ENCODE results near the gene GBP7.
"Not testable (repeated sequence)": the region's sequence is repeated elsewhere in the genome, so short reads cannot be mapped to it uniquely, and the experiment has no call there.

GBP7 gene, protein sequence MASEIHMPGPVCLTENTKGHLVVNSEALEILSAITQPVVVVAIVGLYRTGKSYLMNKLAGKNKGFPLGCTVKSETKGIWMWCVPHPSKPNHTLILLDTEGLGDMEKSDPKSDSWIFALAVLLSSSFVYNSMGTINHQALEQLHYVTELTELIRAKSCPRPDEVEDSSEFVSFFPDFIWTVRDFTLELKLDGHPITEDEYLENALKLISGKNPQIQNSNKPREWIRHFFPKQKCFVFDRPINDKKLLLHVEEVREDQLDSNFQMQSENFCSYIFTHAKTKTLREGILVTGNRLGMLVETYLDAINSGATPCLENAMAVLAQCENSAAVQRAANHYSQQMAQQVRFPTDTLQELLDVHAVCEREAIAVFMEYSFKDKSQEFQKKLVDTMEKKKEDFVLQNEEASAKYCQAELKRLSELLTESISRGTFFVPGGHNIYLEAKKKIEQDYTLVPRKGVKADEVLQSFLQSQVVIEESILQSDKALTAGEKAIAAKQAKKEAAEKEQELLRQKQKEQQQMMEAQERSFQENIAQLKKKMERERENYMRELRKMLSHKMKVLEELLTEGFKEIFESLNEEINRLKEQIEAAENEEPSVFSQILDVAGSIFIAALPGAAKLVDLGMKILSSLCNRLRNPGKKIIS

DNA sequence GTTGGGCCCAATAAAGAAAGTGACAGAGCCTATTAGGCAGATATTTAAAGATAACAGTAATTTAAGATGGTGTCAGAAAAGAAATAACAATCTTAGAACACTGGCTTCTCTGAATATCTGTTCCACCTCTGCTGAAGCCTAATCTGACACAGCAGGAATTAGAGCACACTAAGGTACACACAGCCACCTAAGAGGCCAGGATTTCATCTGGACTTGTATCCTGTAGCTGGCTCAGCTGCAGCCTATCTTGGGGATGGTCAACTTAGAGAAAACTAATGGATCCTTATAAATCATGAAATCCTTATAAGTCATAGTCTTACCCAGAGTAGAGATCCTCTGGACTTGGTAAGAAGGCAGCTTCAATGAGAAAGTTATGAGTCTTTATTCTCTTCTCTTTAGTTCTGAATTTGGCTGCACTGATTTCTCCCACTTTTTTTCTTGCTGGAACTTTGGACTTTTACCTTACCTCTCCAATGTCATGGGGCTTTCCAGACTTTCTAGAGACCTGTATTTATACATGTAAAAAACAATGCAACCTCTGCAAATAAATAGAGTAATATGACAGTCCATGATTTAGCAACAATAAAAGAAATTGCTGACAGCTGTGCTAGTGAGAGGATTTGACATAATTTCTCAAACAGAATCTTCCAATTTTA, at the start of gene GBP7:
TSS of gene GBP7 (minus strand) at position 403 of the 656 bp plus-strand sequence. CDS start 4,068 bp downstream, outside the sequence.
- no peak for DNase-seq

DNA sequence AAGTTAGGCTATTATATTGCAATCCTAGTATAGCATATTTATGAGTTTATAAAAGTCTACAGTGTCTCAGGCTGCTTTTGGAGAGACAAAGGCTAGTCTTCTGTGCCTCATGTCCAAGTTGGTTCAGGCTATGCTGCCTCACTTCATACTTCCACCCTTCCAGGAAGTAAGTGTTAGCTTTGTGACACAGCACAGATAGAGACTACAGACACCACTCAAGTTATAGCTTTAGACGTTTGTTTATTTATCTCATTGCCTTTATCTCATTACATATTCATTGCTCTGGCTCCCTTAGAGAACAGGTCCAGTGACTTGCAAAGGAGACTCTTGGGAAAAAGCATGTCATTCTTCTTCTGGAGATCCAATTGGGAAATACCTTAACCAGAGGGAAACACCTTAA, 45.5 kb upstream of the GBP7 start:
- no peak for DNase-seq

DNA sequence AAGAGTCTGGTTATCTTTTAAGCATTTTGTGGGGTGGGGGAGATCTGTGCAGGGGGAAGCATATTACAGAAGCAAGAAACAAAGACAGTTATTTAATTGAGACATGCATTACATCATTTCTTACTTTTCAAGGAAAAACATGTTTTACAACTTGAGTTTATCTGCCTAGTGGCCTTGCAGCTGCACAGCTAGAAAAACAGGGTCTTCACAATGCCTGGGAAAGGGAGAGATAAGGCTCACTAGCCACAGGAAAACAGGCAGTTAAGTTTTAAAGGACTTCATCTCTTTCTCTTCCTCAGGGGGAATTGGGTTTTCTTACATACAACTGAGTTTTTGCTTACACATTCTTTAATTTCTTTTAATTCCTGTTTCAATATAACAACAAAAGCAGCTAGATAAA, 44.0 kb upstream of the GBP7 start:
- not testable (repeated sequence) for DNase-seq

DNA sequence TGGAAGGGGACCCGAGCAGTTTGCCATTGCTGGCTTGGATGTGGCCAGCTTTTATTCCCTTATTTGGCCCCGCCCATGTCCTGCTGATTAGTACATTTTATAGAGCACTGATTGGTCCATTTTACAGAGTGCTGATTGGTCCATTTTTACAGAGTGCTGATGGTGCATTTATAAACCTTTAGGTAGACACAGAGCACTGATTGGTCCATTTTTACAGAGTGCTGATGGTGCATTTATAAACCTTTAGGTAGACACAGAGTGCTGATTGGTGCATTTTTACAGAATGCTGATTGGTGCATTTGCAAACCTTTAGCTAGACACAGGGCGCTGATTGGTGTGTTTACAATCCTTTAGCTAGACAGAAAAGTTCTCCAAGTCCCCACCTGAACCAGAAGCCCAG, 43.1 kb upstream of the GBP7 start:
- DNase-seq = not testable (repeated sequence)

DNA sequence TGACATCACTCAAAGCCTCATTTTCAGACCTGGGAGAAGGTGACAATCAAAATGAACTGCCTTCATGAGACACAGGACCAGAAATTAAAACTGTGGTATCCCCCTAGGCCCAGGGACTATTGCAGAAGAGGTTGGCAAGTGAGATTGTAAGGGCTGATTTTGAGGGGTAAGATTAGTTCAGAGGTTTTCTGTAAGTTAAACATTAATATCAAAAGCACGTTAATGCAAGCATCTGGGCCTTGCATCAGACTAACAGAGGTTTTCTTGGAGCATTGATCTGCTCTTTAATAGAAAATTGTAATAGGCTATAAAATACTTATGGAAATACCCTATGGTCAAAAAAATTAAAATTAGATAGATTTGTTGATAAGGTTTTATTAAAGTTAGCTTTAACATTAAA, 37.5 kb upstream of the GBP7 start:
- no peak for DNase-seq

DNA sequence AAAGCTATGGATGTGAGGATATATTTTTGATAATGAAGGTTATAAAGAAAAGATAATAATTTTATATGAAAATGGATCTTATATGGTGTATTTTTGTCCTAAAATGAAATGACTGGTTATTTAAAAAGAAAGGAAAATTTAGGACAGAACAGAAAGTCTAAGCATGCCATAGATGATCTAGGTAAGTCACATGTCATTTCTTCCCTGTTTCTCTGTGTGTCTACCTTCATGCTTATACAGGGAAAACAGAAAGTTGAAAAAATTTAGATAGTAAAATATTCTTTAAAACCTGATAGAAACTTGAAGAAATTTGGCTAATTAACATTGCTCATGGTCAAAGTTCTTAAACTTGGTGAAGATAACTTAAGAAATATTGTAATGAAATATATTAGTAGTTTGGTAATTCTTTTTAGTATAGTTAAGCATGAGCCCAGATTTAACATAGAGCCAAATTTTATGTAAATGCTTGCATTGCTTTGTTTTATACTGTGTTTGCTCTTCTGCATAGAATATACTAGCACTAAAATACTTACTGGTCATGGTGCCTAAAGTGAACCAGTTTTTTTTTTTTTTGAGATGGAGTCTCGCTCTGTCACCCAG, 35.3 kb upstream of the GBP7 start:
- no peak for DNase-seq

DNA sequence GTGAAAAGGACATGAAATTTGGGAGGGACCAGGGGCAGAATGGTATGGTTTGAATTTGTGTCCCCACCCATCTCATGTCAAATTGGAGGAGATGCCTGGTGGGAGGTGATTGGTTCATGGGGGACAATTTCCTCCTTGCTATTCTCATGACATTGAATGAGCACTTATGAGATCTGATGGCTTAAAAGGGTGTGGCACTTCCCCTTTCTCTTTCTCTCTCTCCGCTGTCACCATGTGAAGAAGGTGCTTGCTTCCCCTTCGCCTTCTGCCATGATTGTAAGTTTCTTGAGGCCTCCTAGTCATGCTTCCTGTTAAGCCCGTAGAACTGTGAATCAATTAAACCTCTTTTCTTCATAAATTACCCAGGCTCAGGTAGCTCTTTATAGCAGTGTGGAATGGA, 30.6 kb upstream of the GBP7 start:
- DNase-seq = no peak

DNA sequence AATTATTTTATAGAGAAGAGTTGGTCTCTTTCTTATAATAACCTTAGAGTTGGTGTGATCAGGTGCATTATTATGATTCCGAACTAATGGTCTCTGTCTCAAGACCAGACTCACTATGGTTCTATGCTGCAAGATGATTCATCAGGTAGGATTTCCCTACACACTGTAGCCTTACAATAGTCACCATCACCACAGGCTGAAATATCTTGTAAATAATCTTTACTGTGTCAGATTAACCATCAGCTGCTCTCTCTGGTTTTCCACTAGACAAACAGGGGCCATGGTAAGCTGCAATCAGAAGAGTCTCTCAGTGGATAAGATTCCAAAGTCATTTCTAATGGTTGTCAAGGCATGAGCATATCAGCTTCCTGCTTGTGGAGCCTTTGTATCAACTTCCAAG, 27.4 kb upstream of the GBP7 start:
- DNase-seq = no peak

DNA sequence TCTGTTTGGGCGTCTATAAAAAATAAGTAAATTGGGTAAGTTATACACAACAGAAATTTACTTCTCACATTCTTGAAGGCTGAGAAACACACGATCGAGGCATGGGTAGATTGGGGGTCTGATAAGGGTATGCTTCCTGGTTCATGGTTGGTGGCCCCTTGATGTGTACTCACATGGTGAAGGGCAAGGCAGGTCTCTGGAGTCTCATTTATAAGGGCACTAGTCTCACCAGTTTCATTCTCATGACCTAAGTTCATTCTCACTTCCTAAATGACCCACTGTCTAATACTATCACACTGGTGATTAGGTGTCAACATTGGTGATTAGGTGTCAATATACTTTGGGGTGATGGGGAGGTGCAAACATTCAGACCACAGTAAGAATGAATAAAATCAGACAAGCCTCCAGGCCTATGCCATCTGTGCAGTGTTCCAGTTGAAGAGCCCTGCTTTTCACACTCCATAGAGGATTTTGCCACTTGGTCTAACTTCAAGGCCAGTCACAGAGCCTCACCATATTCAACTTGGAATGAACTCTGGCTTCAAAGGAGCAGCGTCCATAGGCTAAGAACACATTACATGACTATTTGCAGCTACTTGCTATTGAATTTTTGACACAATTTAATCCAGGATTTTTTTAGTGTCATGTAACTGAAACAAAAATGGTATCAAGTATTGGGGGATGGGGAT, 25.4 kb upstream of the GBP7 start:
- no peak for DNase-seq

DNA sequence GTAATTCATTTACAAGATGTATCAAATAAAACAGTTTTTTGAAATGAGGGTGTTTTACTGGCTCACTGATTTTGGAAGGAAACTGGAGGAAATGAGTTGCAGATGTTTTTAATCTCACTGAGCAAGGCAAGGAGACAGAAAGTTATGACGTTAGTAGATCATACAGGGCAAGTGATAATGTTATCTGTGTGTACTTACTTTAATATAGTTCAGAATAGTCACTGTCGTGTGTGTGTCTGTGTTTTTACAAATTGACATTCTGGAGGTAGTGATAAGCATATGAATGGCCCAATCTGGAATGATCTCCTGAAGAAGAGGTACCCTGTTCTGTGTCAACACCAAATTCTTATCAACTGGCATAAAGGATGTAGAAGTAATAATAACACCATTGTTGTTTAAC, 24.9 kb upstream of the GBP7 start:
- DNase-seq = no peak

DNA sequence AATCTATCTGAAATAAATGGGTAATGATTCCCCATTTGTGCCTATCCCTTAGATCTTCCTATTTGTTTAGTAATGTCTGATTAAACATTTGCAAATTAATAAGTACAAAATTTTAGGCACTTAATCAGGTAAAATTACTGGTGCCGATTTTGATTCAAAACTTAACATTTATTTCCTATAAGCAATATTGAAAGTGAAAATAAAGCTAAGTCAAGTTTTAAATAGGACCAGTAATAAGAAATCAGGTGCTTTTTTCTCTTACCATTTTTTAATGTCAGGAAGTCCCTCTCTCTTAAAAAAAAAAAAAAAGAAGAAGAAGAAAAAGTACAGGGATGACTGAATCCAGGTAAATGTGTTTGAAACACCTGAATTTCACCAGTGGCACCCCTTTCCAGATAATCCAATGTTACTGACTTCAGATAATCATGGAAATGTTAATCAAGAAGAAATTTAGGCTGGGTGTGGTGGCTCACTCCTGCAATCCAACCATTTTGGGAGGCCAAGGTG, 23.8 kb upstream of the GBP7 start:
- DNase-seq = no peak

DNA sequence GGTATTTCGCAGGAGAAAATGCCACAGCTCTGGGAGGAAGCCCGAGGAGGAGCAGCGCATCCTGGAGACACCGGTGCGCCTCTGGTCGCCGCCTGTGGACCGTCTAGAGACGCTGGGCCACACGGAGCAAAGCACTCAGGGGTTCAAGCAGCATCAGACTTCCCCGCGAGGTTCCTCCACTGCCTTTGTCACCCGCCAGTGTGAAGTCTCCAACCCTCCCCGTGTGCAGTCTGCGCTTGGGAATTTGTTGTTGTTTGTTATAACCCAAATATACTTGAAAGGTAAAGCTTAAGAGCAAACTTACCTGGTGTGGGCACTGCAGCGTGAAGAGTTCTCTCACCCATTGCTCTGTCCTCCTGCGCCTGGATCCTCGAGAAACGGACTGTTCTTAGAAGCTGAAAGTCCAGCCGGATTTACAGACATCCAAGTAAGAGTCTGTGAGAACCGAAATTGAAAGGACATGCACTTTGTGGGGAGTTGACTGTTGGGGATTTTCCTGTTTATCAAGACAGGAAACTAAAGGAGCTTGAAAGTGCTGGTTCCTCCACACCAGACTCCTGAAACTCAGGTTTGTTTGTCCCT, 22.8 kb upstream of the GBP7 start, which contains the start of gene GBP4:
TSS of gene GBP4 (minus strand) at position 452 of the 582 bp plus-strand sequence. CDS start at position 344, 108 bp downstream.
- no peak for DNase-seq

DNA sequence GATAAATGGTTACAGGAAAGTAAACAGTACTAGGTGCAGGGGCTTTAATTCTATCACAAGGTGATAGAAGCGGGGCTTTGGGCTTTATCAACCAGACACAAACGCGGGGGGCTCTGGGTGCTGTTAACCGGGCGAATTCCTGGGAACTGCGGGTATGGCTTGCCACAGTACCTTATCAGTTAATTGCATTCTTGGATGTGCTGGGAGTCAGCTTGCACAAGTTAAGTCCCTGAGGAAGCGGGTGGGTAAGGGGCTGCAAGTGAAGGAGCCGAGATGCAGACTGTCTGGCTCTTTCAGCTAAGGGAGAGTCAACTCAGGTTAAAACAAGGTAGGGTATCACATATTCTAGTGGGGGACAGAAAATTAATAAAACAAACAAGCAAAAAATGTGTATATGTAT, 22.3 kb upstream of the GBP7 start:
- no peak for DNase-seq

DNA sequence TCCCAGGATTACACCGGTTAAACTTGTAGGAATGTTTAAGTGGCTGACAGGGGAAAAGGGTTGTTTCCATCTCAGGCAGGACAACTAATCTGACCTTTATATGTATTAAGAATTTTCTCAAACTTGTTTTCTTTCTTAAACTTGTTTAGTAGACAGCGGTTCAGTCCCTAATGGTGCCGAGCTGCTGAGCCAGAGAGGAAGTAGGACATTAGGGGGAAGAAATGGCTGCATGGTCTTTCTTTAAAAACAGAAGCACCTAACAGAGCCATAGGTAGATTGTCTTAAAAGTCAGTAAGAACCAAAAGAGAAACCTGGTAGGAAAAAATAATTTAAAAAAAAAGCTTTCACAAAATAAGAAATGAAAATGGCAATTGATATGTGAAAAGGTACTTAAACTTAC, 19.7 kb upstream of the GBP7 start:
- DNase-seq = no peak

DNA sequence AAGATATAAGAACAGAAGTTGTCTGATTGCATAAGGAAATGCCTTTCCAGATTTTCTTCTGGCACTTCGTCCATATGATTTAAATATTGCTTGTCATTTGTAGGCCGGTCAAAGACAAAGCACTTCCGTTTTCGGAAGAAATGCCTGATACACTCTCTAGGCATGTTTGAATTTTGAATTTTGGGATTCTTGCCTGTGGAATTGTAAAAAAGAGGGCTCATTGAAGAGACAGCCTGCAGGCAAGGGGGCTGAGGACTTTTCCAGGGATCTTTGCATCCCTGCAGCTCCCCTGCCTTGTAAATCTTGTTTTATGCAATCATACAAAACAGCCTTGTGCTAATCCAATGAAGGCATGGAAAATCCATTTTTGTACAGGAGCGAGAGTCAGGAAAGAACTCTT, 15.5 kb upstream of the GBP7 start:
- no peak for DNase-seq

DNA sequence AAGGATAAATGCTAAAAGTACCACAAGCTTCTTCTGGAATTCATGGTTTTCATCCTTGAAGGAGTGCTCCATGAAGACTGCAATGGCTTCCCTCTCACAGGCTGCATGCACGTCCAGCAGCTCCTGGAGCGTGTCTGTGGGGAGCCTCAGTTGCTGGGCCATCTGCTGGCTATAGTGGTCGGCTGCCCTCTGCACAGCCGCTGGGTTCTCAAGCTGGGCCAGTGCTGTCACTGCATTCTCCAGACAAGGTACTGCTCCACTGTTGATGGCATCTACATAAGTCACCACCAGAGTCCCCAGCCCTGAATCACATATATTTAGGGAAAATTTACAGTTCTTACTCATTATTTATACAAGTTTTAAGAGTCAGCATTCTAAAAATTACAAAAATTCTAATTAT, 14.2 kb upstream of the GBP7 start:
- no peak for DNase-seq

DNA sequence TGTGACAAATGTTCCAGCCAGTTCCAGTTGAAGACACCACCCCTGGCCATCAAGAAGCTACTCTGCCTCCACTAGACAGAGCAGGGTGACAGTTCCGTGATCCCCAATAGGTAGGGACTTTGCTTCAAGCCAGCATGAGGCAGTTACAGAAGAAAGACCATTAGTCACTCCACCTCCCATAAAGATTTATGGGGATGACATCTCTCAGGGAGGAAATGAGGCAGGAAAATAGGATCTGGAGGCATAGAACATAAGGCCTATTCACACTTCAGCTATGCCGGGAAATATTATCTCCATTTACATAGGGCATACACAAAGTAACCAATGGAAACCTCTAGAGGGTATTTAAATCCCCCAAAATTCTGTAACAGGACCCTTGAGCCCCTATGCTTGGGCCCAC, 3.5 kb upstream of the GBP7 start:
- DNase-seq = no peak

DNA sequence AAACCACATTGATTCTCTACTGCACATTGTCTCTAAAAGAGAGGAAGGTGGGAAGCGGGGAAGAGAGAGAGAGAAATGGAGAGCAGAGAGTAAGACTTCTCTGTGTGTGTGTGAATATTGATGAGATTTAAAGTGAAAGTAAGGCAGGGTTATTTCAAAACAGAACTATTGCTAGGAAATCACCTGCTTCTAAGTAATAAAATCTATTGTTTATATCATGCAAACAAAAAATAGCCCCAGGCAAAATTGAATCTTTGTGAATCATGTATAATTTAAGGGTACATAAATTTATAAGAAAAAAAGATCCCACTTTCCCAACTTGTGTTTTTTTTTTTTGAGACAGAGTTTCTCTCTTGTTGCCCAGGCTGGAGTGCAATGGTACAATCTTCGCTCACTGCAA, 1.2 kb upstream of the GBP7 start:
- DNase-seq = no peak

DNA sequence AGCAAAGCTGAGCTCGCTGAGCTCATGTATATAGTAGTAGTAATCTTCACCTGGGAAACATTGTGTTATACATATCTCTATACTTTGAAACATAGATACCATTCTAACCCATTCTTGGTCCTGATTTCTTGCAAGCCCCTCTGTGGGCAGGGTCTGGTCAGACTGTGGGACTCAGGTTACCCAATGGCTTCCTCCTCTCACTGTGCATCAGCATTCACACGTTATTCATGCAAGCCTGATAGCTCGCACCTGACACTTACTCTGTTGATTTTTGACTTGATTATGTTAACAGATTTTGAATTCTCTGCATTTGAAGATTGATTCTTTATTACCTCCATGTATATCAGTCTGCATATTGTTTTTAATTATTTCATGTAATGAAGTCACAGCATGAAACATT, 1.3 kb downstream of the GBP7 start:
- no peak for DNase-seq

DNA sequence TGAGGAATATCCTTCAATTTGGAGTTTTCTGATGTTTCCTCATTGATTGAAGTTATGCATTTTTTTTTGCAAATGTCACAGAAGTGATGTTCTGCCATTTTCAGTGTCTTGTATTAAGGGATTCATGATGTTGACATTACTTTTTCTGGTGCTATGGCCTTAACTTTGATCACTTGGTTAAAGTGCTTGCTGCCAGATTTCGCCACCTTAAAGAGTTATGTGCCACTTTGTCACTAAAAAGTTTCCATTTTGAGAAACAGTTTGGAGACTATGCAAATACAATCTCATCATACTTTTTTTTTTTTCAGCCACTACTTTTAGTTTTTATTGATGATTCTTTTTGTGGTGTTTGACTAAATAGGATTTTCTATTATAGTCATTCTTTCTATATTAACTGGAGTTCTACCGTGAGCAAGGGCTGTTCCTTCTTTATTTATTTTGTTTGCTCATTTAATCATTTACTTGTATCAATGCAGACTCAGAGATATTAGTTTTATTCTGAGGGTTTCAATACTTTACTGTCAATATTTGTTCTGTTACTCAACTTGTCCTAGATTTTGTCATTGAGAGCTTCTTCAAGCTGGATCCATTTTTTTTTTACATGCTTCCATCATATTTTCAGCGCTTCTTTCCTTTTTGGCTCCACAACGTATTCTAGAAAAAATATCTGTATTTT, 3.2 kb downstream of the GBP7 start:
- DNase-seq = no peak

DNA sequence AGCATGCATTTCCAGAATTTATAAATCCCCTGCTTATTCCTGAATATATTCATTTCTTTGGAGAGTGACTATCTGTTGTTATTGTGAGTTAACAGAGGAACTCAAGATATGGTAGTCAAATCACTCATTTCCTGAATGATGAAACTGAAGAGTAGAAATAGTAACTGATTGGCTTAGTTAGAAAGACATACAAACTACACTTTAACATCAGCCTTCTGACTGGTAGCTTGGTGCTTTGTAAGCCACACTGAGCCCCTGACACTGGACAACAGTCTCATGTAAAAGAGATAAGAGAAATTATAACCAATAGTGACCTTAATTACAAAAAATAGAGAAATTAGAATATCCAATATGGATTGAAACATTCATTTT, 4.8 kb downstream of the GBP7 start:
- DNase-seq = no peak

Data from DMS79 (cell line).